HL-60/S4 treated with retinoic acid at 250 ng/mL for 4 days and 3 days (cell line): Measurements from ENCODE around the gene SLC41A2.
"Not testable (repeated sequence)": the region's sequence is repeated elsewhere in the genome, so short reads cannot be mapped to it uniquely, and the experiment has no call there.

Experiments
- in situ Hi-C: fragments of 300-500 bp; cut with MboI; formaldehyde crosslinking; loops from 2 replicates; pipeline ENCODE4 v1.7.0; 2022; ENCODE audit warnings: low sequenced_read_pairs

The SLC41A2 gene, protein sequence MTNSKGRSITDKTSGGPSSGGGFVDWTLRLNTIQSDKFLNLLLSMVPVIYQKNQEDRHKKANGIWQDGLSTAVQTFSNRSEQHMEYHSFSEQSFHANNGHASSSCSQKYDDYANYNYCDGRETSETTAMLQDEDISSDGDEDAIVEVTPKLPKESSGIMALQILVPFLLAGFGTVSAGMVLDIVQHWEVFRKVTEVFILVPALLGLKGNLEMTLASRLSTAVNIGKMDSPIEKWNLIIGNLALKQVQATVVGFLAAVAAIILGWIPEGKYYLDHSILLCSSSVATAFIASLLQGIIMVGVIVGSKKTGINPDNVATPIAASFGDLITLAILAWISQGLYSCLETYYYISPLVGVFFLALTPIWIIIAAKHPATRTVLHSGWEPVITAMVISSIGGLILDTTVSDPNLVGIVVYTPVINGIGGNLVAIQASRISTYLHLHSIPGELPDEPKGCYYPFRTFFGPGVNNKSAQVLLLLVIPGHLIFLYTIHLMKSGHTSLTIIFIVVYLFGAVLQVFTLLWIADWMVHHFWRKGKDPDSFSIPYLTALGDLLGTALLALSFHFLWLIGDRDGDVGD

GRCh38 chr12:104958001-104958804, at the start of gene SLC41A2:
Gene SLC41A2 (minus strand): TSS chr12:104958290. CDS start chr12:104928527, 29,763 bp downstream.
- in situ Hi-C loops = no loop called here

- in situ Hi-C loops = no loop called here
Measured at GRCh38 chr12:105001476-105001875, 43.4 kb upstream of the SLC41A2 start.

- in situ Hi-C loops = no loop called here
Measured at GRCh38 chr12:104999347-104999685, 41.2 kb upstream of the SLC41A2 start.

DNA sequence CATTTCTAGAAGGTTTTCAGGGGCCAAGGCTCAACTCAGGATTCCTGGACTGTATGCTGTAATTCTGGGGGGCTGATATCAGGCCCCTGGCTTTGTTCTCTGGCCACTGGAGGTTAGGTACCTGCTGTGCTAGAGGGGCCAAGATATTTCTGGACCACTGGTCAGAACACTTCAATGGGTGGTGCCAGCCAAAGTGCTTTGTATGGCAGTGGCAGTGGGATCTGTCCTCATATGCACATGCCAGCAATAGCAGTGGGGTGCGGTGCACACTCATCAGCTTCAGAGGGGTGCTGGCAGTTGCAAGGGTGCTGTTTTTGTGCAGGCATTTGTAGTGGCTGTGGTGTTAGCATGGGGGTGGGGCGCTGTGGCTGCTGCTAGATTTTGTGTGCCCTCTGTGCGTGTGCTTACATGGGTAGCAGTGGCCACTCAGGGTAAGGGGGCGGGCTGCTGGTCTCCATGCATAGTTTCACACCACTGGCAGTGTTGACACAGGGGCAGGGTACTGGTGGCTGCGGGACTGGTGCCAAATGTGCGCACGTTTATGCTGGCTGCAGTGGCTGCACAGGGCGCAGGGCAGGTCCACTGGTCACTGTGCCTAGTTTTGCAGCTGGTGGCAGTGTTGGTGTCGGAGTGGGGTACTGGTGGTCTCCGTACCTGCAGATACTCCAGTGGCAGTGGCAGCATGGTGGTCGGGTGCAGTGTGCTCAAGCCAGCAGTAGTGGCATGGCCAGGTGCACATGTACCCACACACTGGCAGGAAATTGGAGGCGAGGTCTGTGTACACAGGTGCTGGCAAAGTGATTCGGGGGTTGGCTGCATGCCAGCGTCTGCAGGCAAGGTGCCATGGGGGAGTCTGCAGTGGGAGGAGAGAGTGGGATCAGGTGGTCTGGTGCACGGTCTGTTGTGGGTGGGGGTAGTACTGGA, 40.6 kb upstream of the SLC41A2 start:
- in situ Hi-C loops = no loop called here

- in situ Hi-C loops = no loop called here
Measured at GRCh38 chr12:104997541-104997940, 39.5 kb upstream of the SLC41A2 start.

GRCh38 chr12:104994336-104994735, 36.2 kb upstream of the SLC41A2 start:
- in situ Hi-C loops = no loop called here

DNA sequence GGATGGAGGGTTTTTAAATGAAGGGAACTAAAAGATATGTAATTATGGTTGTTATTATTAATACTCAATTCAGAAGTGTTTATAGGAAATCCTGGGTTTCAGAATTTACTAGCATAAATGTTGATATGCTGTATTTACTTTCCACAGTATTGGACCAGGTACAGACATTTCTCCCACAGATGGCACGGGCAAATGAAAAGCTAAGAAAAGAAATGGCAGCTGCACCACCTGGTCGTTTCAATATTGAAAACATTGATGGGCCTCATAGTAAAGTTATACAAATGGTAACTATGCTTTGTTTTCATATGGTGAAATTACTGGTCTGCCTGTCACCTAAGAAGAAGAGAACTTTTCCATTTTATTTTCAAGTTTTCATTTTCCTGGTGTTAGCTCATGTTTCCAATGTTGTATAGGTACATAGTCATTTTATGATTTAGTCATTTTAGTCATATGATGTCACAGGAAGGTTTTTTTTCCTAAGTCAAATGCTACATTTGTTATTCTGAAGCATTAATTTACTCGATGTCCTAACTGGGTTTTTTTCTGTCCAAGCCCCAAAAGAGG, 33.6 kb upstream of the SLC41A2 start:
- in situ Hi-C loops = no loop called here

GRCh38 chr12:104990950-104991349, 32.9 kb upstream of the SLC41A2 start:
- in situ Hi-C loops = no loop called here

- in situ Hi-C loops = no loop called here
Measured at GRCh38 chr12:104986022-104986941, 28.2 kb upstream of the SLC41A2 start, which contains the start of gene NOPCHAP1. Gene NOPCHAP1 (plus strand): TSS chr12:104986316. CDS start chr12:104986353, 37 bp downstream.

DNA sequence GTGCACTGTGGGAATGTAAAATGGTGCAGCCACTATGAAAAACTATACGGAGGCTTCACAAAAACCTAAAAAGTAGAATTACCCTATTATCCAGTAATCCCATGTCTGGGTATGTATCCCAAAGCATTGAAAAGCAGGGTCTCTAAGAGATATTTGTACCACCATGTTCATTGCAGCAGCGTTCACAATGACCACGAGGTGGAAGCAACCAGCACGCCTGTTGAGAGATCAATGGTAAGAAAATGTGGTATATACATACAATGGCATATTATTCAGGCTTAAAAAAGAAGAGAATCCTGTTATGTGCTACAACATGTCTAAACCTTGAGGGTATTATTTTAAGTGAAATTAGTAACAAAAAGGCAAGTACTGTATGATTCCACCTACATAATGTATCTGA, 27.1 kb upstream of the SLC41A2 start:
- in situ Hi-C loops = no loop called here

- in situ Hi-C loops = not testable (repeated sequence)
Measured at GRCh38 chr12:104977688-104978087, 19.6 kb upstream of the SLC41A2 start.

DNA sequence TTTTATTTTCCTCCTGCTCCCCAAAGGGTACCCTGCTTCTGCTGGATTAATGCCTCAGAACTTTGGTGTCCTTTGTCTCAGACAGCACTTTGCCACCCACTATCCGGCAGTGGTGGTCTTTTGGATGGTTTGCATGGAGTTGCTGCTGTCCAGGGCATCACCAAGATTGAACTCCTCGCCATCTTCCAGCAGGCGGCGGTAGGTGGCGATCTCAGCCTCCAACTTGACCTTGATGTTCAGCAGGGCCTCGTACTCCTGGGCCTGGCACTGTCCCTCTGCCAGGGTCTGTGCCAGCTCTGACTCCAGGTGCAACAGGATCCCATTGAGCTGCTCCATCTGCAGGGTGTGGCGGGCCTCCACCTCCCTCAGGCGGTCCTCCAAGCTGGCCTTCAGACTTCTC, 18.6 kb upstream of the SLC41A2 start:
- in situ Hi-C loops = no loop called here

DNA sequence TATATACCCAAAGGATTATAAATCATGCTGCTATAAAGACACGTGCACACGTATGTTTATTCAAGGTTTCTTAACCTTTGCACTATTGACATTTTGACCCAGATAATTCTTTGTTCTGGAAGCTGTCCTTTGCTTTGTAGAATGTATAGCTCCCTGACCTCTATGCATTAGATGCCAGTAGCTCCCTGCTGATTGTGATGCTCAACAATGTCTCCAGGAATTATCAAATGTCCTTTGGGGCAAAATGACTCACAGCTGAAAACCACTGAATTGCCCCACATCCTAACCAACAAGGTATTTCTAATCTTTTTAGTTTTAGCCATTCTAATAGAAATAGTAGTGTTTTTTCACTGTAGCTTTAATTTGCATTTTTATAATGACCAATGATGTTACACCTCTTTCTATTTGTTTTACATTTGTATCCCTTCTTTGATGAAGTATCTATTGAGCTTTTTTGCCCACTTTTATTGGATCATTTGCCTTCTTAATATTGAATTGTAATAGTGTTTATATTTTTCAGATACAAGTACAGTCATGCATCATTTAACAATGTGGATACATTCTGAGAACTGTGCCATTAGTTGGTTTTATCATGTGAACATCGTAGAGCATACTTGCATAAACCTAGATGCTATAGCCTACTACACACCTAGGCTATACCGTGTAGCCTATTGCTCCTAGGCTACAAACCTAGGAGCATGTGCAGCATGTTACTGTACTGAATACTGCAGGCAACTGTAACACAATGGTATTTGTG, 17.7 kb upstream of the SLC41A2 start:
- in situ Hi-C loops = no loop called here

DNA sequence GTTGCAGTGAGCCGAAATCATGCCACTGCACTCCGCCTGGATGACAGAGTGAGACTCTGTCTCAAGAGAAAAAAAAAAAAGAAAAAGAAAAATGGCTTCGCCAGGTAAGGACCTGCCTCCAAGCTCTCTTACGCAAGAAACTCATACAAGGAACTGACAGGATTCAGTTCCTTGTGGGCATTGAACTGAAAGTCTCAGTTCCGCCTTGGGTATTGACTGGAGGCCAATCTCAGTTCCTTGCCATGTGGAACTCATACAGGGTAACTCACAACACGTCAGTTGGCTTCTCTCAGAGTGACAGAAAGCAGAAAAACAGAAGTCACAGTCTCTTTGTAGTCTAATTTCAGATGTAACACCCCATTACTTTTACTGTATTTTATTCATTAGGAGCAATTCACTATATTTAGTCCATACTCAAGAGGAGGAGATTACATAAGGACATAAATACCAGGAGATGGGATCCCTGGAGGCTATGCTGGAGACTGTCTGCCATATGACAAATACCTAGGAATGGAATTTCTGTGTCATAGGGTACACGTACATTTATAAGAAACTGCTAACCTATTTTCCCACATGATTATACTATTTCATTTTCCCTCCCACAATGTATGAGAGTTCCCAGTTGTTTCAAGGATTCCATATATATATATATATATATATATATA, 16.7 kb upstream of the SLC41A2 start:
- in situ Hi-C loops = no loop called here

DNA sequence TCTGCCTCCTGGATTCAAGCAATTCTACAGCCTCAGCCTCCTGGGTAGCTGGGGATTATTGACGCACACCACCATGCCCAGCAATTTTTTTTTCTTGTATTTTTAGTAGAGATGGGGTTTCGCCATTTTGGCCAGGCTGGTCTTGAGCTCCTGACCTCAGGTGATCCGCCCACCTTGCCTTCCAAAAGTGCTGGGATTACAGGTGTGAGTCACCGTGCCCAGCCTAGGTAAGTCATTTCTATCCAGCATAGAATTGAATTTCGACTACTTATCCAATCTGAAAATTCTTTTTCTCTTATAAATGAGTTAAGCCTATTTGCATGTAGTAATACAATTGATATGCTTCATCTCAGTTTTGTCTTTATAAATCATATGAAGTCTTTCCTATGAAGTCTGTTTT, 15.2 kb upstream of the SLC41A2 start:
- in situ Hi-C loops = no loop called here

DNA sequence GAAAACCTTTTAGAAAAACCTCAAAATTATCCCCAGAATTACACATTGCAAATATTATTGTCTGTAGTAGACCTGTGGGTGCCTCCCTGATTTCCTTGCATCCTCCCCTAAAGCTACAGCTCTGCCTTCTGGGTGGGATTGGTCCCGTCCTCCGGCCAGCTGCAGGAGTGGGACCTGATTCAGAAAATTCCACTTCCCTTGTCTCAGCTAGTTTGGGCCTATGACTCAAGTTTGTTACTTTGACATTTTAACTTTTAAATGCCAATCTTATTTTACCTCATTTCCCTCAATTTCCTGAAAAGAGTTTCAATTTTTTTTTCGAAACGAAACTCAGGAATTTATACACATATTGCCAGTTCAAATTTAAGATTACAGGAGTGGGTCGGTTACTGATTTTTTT, 13.2 kb upstream of the SLC41A2 start:
- in situ Hi-C loops = no loop called here

- in situ Hi-C loops = no loop called here
Measured at GRCh38 chr12:104969343-104969742, 11.3 kb upstream of the SLC41A2 start.

- in situ Hi-C loops = no loop called here
Measured at GRCh38 chr12:104966677-104967076, 8.6 kb upstream of the SLC41A2 start.
